HG03558 (cell line): ENCODE data around the gene LYZL1.
"Not testable (repeated sequence)": the region's sequence is repeated elsewhere in the genome, so short reads cannot be mapped to it uniquely, and the experiment has no call there.

Experiments
- ATAC-seq: cut with Tn5 transposase; IDR thresholded peaks from one replicate; pipeline ENCODE4 v1.9.1; 2021; ENCODE audit warnings: moderate number of reproducible peaks; ENCODE audit not compliant: unreplicated experiment; ENCODE audit errors: extremely low read depth

The LYZL1 gene

GRCh38 chr10:29288906-29289305 lies at the start of gene LYZL1:
LYZL1 (plus strand) TSS chr10:29289070; CDS start chr10:29291868, 2,798 bp downstream.
- ATAC-seq, result not testable (repeated sequence)

- no peak for ATAC-seq
Observed at GRCh38 chr10:29239569-29240472, 49.0 kb upstream of the LYZL1 start.

GRCh38 chr10:29240986-29241660 lies 47.7 kb upstream of the LYZL1 start:
- ATAC-seq, result no peak

- ATAC-seq, result no peak
Observed at GRCh38 chr10:29241925-29242324, 46.9 kb upstream of the LYZL1 start.

- ATAC-seq, result no peak
Observed at GRCh38 chr10:29243066-29243465, 45.8 kb upstream of the LYZL1 start.

- ATAC-seq, result no peak
Observed at GRCh38 chr10:29243750-29244149, 45.1 kb upstream of the LYZL1 start.

- ATAC-seq, result no peak
Observed at GRCh38 chr10:29244978-29245377, 43.9 kb upstream of the LYZL1 start.

- no peak for ATAC-seq
Observed at GRCh38 chr10:29245476-29245875, 43.4 kb upstream of the LYZL1 start.

GRCh38 chr10:29246449-29246848 lies 42.4 kb upstream of the LYZL1 start:
- no peak for ATAC-seq

- no peak for ATAC-seq
Observed at GRCh38 chr10:29248158-29248557, 40.7 kb upstream of the LYZL1 start.

GRCh38 chr10:29249018-29249417 lies 39.9 kb upstream of the LYZL1 start:
- no peak for ATAC-seq

- no peak for ATAC-seq
Observed at GRCh38 chr10:29250066-29250465, 38.8 kb upstream of the LYZL1 start.

GRCh38 chr10:29252811-29253689 lies 35.8 kb upstream of the LYZL1 start:
- ATAC-seq, result no peak

GRCh38 chr10:29253690-29254029 lies 35.2 kb upstream of the LYZL1 start:
- no peak for ATAC-seq

- no peak for ATAC-seq
Observed at GRCh38 chr10:29254123-29255046, 34.5 kb upstream of the LYZL1 start.

- no peak for ATAC-seq
Observed at GRCh38 chr10:29255104-29255503, 33.8 kb upstream of the LYZL1 start.

GRCh38 chr10:29256019-29256418 lies 32.9 kb upstream of the LYZL1 start:
- ATAC-seq, result no peak

- ATAC-seq, result no peak
Observed at GRCh38 chr10:29256586-29256985, 32.3 kb upstream of the LYZL1 start.

GRCh38 chr10:29257106-29257783 lies 31.6 kb upstream of the LYZL1 start:
- ATAC-seq, result no peak
